ENCODE results near the gene ORM2.

ORM2 gene

GRCh38 chr9:114348906-114349482, 19.3 kb downstream of the ORM2 start:
- peak; percentile 88 for DNase-seq (ENCODE audit: low read depth, low spot score)

DNA sequence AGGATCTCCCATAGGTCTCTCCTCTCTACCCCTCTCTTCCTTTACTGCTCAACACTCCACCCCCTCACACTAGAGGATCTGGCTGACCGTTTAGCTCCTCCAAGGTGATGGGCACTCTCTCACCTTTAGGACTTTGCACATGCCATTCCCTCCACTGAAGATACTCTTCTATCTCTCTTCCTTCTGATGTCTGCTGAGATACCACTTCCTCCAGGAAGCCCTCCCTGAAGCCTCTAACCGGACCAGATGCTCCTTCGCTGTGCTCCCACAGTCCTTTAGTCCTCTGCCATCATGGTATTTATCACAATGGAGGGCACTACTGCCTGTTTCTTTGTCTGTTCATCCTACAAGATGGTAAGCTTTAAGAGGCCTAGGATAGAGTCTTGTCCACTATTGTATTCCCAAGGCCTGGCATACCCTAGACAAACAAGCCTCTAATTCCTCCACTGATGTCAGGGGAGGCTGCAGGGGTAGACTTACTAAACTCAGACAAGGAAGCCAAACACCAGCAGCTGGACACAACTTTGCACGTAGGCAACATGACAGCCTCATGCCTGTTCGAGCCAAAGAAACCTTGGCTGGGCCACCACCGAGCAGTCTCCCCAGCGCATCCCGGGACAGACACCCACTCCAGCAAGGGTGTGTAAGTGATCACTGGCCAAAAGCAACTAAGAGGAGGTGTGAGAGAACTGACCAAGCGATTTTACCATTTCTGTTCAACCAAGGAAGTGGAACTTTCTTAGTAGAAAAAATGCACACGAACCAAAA, 20.2 kb downstream of the ORM2 start:
- DNase-seq (ENCODE audit: low read depth, low spot score): no peak

DNA sequence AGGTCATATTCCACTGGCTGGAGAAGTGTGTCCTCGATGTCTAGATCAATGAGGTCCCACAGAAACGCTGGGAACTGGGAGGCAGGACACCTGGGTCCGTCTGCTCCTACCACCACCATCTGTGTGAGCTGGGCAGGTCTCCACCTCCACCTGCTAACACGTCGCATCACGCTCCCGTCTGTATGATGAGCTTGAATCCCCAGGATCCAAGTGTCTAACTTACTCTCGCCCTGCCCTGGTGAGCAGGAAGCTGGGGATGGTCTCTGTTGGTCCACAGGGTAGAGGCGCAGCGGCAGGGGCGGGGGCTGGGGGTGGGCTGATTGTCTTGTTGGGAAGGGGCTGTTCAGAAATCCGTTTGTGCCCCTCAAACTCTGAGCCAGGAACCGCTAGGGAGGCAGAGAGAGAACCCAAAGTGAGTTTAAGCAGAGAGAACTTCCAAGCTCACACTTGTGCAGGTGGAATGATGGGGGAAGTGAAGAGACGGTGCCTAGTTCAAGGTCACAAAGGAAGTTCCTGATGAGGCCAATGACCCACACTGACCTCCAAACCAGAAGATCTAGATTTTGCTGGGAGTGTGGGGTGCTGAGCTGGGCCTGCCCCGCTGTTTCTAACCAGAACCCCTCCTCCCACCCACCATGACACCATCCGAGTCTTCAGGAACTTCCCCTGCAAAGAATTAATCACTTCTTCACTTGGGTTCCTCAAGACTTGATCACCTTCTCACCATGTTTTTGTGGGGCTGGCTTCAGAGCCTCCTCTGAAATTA, 21.1 kb downstream of the ORM2 start:
- DNase-seq (ENCODE audit: low read depth, low spot score): no peak

GRCh38 chr9:114351932-114352331, 22.3 kb downstream of the ORM2 start:
- DNase-seq (ENCODE audit: low read depth, low spot score): no peak

DNA sequence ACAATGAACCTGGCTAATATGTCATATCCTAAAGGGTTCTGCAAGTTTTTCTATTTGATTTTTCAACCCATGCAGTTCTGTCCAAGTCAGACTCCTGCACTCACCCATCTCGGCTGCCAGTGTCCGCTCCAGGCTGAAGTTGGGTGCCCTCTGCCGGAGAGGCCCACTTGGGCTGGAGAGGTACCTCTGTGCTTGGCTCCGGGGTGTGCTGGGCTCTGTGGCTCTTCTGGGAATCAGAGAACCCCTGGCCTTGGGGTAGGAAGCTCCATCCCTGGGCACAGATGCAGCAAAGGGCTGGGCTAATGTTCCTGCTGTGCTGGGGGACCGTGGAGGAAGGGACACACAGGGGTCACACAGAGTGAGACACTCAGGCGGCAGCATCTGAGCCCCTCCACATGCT, 26.2 kb downstream of the ORM2 start:
- no peak for DNase-seq (ENCODE audit: low read depth, low spot score)

DNA sequence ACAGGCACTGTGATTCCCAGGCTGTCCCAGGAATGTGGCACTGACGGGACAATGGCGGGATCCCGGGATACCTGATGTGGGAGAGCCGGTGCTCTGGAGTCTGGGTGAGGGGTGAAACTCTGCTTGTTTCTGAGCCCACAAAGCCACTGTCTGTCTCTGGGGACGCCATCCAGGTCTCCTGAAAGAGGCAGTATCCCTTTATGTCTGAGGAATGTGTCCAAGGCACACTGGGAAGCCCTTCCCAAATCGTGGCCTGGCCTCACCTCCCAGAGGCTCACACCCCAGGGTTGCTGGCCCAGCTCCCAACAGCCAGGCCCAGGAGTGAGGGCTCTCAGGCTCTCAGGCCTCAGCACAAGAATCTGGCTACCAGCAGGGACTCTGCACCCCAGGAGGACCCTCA, 27.1 kb downstream of the ORM2 start:
- DNase-seq (ENCODE audit: low read depth, low spot score): no peak

DNA sequence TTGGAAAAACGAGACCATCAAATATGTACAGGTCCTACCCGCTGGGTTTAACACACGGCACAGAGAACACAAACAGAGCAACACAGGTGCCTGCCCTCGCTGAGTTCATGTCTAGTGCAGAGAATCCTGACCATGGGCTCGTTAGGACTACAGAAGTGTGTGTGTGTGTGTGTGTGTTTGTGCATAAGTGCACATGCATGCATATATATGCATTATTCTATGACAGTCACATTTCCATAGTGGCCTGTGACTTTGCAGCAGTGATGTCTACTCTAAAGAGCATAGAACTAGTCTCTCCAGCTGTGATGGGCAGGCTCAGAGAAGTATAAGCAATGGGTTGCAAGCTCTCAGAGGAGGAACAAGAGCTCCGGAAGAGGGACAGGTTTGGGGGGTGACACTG, 27.7 kb downstream of the ORM2 start:
- DNase-seq (ENCODE audit: low read depth, low spot score): no peak

GRCh38 chr9:114357911-114358328, 28.3 kb downstream of the ORM2 start:
- no peak for DNase-seq (ENCODE audit: low read depth, low spot score)

DNA sequence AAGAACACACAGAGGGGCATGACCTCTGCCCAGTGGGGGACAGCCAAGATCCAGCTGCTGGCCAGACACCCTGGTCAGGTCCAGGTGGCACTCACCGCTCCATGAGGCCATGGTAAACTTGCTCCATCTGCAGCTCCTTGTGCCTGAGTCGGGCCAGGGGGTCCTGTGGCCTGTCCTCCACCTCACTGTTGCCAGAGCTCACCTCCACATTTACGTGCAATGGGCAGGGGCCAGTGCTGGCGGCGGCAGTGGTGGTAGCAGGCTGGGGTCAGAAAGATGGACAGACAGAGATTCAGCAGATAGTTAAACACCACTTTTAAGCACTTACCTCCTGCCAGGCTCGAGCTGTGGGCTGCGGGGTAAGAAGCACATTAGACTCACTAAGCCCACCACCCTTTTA, 30.1 kb downstream of the ORM2 start:
- no peak for DNase-seq (ENCODE audit: low read depth, low spot score)

- no peak for DNase-seq (ENCODE audit: low read depth, low spot score)
Observed at GRCh38 chr9:114361542-114361941, 31.9 kb downstream of the ORM2 start.

DNA sequence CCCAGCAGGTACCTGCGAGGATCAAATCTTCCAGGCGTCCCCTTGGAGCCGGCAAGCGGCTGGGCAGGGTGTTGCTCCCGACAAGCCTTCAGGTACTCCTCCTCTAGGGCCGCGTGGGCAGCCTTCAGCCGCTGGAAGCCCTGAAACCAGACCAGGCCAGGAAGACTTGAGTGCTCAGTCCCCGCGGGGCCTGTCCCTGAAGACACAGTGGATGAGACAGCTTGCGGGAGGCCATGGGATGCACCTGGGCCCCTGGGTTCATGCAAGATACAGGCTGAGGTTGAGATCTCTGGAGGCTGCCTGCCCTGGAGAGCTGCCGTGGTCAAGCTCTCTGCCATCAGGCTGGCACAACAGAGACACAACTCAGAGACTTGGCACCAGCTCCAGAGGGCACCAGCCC, 32.7 kb downstream of the ORM2 start:
- no peak for DNase-seq (ENCODE audit: low read depth, low spot score)

DNA sequence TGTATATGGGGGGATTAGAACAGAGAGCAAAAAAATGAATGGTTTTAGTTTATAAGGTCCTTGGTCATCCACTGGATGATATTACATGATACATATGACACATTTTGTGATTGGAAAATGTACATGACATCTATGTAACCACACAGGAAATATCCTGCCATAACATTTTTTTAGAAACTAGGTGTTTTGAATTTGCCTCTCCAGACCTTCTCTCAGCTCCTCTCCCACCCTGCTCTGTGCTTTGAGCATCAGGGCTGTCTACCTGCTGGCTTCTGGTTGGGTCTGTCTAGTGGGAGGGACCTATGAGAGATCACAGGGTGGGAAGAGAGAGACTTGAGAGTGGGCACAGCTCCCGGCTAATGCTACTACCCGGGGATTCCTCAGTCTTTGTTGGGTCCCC, 33.8 kb downstream of the ORM2 start:
- DNase-seq (ENCODE audit: low read depth, low spot score): no peak

DNA sequence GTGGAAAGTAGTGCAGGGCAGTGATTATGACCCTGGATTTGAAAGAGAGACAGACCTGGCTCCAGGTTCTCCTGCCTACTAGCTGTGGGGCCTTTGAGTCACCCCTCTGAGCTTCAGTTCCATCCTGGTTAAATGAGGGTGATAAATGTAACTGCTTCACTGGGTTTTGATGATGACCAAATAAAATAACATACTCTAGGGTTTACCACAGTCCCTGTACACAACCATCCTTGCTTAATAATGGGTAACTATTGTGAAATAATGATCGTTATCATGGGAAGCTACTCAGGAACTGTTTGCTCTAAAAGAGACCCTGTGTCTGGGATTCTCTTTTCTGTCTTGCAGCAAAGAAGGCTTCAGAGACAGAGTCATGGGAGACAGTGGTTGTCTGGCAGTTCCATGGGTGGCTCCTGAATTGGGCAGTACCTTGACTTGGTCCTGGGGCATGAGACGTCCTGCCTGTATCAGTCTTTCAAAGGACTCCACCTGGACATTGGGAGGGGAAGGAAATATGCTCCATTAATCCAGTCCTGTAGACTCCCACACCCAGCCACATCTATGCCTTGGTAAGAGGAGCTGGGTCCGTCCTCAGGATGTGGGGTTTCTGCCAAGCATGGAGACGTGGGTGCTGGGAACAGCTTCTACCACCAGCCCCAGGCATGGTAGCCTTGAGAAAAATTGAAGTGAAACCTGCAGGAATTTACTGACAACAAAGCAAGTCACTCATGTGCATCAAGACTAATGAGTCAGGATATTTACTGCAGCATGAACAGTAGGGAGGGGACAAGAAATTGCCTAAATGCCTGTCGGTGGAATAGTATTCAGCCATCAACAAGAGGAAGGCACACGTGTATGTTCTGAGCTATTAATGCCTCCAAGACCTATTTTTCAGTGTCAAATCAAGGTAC, 34.7 kb downstream of the ORM2 start:
- no peak for DNase-seq (ENCODE audit: low read depth, low spot score)

DNA sequence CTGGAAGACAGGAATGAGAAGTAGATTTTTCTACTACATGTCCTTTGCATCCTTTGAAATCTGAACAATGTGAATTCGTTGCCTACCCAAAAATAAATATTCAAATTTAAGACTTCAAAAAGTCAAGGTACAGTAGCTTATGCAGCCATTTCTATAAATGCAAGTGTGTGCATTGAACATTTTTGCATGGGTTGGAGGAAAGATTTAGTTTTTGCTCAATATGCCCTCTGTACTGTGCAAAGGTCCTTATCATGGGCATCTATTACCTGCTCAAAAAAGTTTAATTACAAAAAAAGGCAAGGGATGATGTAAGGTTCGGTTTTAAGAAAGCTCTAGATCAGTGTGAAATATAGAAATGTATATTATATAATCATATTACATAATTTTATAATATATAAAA, 35.5 kb downstream of the ORM2 start:
- no peak for DNase-seq (ENCODE audit: low read depth, low spot score)

DNA sequence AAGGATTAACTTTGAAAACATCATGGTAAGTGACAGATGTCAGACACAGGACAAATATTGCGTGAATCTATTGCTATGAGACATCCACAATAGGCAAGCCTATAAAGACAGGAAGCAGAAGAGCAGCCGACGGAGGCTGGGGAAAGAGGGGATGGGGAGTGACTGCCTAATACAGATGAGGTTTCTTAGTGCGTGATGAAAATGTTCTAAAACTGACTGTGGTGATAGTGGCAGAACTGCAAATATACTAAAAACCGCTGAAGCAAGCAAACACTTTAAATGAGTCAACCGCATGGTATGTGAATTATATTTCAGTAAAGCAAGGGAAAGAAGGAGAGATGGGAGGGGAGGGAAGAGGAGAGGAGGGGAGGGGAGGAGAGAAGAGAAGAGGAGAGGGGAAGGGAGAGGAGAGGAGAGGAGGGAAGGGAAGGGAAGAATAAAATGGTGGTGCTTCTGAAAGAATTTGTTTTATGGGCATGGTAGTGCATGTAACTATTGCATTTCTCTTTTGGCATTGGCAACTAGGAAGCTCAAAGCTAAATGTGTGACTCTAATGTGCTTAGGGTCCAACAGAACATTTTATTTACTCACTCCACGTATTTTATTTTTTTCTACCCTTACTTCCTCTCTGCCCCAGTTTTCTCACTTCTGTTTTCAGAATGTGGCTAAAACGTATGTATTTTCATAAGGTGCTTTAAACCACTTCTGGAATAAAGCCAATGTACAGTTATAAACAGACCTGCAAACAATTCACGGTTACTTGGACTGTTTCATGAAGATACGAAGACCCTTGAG, 36.9 kb downstream of the ORM2 start:
- DNase-seq (ENCODE audit: low read depth, low spot score): no peak

DNA sequence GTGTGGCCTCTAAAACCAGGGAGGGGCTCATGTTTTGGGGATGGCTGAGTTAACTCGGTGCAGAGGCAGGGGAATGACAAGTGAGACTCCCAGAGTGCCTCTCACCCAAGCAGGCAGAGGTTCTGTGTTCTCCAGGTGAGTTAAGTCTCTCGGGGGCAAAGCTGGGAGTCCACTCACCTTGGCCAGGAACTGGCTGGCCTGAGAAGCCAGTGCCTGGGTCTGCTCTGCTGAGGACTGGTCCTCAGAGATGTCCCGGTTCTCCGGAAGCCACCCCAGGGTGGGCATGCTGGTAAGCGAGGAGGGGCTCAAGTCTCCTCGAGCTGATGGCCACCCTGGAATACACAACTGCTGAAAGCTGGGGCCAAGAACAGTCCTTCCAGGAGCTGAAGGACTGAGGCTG, 37.7 kb downstream of the ORM2 start:
- DNase-seq (ENCODE audit: low read depth, low spot score): no peak

- DNase-seq (ENCODE audit: low read depth, low spot score): no peak
Observed at GRCh38 chr9:114367772-114368569, 38.3 kb downstream of the ORM2 start.

GRCh38 chr9:114369216-114370130, 39.8 kb downstream of the ORM2 start:
- no peak for DNase-seq (ENCODE audit: low read depth, low spot score)

All from ELF-1 (cell line).